ENCODE results near the gene SLC4A7.

- TF ChIP-seq EP300 (IDR thresholded peaks at IDR 0.05; ENCODE audit: borderline replicate concordance in 1 of 2, low read depth in 1 of 2, low read length in 1 of 2), result no peak
- no peak for TF ChIP-seq POLR2AphosphoS5 (IDR thresholded peaks at IDR 0.05; ENCODE audit: low read depth, low read length)
These were observed 131.0 kb downstream of the SLC4A7 start for GRCh38 chr3:27353221-27353620.

Data from SK-N-SH (cell line).